HG03575 (cell line): ENCODE results near the gene COL4A1.

Experiments used
- ATAC-seq: cut with Tn5 transposase; IDR thresholded peaks from one replicate; pipeline ENCODE4 v1.9.1; 2021; ENCODE audit not compliant: unreplicated experiment, insufficient number of reproducible peaks, low FRiP score; ENCODE audit errors: extremely low read depth

COL4A1 gene

GRCh38 chr13:110306960-110307766, at the start of gene COL4A1, which contains the start of gene COL4A2:
Gene COL4A1 (minus strand): TSS chr13:110307157. CDS start chr13:110307027, 130 bp downstream.
Gene COL4A2 (plus strand): TSS chr13:110307284. CDS start chr13:110307904, 620 bp downstream.
- no peak for ATAC-seq

- no peak for ATAC-seq
Measured at GRCh38 chr13:110356362-110356761, 49.4 kb upstream of the COL4A1 start.

- no peak for ATAC-seq
Measured at GRCh38 chr13:110354715-110355473, 47.9 kb upstream of the COL4A1 start.

GRCh38 chr13:110354123-110354627, 47.2 kb upstream of the COL4A1 start:
- no peak for ATAC-seq

- ATAC-seq = no peak
Measured at GRCh38 chr13:110353339-110353977, 46.5 kb upstream of the COL4A1 start.

- no peak for ATAC-seq
Measured at GRCh38 chr13:110352735-110353134, 45.8 kb upstream of the COL4A1 start.

GRCh38 chr13:110351636-110352420, 44.9 kb upstream of the COL4A1 start:
- ATAC-seq = no peak

- ATAC-seq = no peak
Measured at GRCh38 chr13:110350509-110350908, 43.6 kb upstream of the COL4A1 start.

- no peak for ATAC-seq
Measured at GRCh38 chr13:110350049-110350448, 43.1 kb upstream of the COL4A1 start.

- no peak for ATAC-seq
Measured at GRCh38 chr13:110349239-110349638, 42.3 kb upstream of the COL4A1 start.

- ATAC-seq = no peak
Measured at GRCh38 chr13:110348309-110349105, 41.5 kb upstream of the COL4A1 start.

GRCh38 chr13:110347535-110348308, 40.8 kb upstream of the COL4A1 start:
- ATAC-seq = no peak

GRCh38 chr13:110347088-110347487, 40.1 kb upstream of the COL4A1 start:
- ATAC-seq = no peak

GRCh38 chr13:110346661-110347067, 39.7 kb upstream of the COL4A1 start:
- no peak for ATAC-seq

GRCh38 chr13:110345701-110346100, 38.7 kb upstream of the COL4A1 start:
- ATAC-seq = no peak

GRCh38 chr13:110345266-110345665, 38.3 kb upstream of the COL4A1 start:
- no peak for ATAC-seq

- no peak for ATAC-seq
Measured at GRCh38 chr13:110344320-110344719, 37.4 kb upstream of the COL4A1 start.
